Stimulated activated CD4-positive, alpha-beta T cell treated with anti-CD3 and anti-CD28 coated beads, Interleukin-2, amount 100 ng/mL, for 24 hours (primary cell): ENCODE results near the gene LOXL3.
A peak's percentile ranks its signal among the peaks of the same experiment; 100 is the strongest.

ENCODE experiments used
- DNase-seq, 2 donors: peaks; one replicate each; pipeline ENCODE4 v3.0.0-alpha.2; 2020

Gene LOXL3

GRCh38 chr2:74553892-74554819 lies at the start of gene LOXL3, which contains the start of gene DOK1:
Gene LOXL3, minus strand, starts transcription at chr2:74553942. Its CDS starts 1,308 bp downstream, at chr2:74552634.
Gene DOK1, plus strand, starts transcription at chr2:74554720. Its CDS starts 35 bp downstream, at chr2:74554755.
- peak; percentile 88 to 90 for DNase-seq

- no peak for DNase-seq
These were observed 49.0 kb upstream of the LOXL3 start for GRCh38 chr2:74602586-74603281.

- DNase-seq: no peak
These were observed 45.9 kb upstream of the LOXL3 start for GRCh38 chr2:74599676-74600075.

GRCh38 chr2:74597410-74597809 lies 43.7 kb upstream of the LOXL3 start:
- no peak for DNase-seq

GRCh38 chr2:74596584-74596983 lies 42.8 kb upstream of the LOXL3 start:
- no peak for DNase-seq

GRCh38 chr2:74593826-74594772 lies 40.4 kb upstream of the LOXL3 start:
- DNase-seq: no peak

- no peak for DNase-seq
These were observed 34.9 kb upstream of the LOXL3 start for GRCh38 chr2:74588664-74589063.

- DNase-seq: peak; percentile 59 to 63
These were observed 34.0 kb upstream of the LOXL3 start for GRCh38 chr2:74587664-74588277.

- peak in 1 of 2 donors; percentile 39 for DNase-seq
These were observed 31.9 kb upstream of the LOXL3 start for GRCh38 chr2:74585406-74586185.

GRCh38 chr2:74584088-74584645 lies 30.4 kb upstream of the LOXL3 start:
- peak in 1 of 2 donors; percentile 17 for DNase-seq

- no peak for DNase-seq
These were observed 29.8 kb upstream of the LOXL3 start for GRCh38 chr2:74583504-74583903.

GRCh38 chr2:74582184-74582583 lies 28.4 kb upstream of the LOXL3 start:
- no peak for DNase-seq

- no peak for DNase-seq
These were observed 27.7 kb upstream of the LOXL3 start for GRCh38 chr2:74581463-74581862.

- no peak for DNase-seq
These were observed 24.7 kb upstream of the LOXL3 start for GRCh38 chr2:74578408-74578807.

GRCh38 chr2:74577448-74577847 lies 23.7 kb upstream of the LOXL3 start:
- no peak for DNase-seq

GRCh38 chr2:74576863-74577229 lies 23.1 kb upstream of the LOXL3 start:
- no peak for DNase-seq

GRCh38 chr2:74576211-74576862 lies 22.6 kb upstream of the LOXL3 start:
- no peak for DNase-seq

- no peak for DNase-seq
These were observed 21.6 kb upstream of the LOXL3 start for GRCh38 chr2:74575320-74575719.

- no peak for DNase-seq
These were observed 20.2 kb upstream of the LOXL3 start for GRCh38 chr2:74573747-74574562.
